GM15510 (cell line): ENCODE data around the gene TMEM213.

Experiments
- POLR2A ChIP-seq: IDR thresholded peaks from 3 replicates; pipeline ENCODE4 v1.6.1; 2011; ENCODE audit warnings: borderline replicate concordance; ENCODE audit not compliant: insufficient read length; ENCODE audit errors: extremely low read depth

Gene TMEM213

GRCh38 chr7:138872576-138872975, 74.8 kb downstream of the TMEM213 start:
- TF ChIP-seq POLR2A: no peak

GRCh38 chr7:138873220-138873892, 75.6 kb downstream of the TMEM213 start:
- no peak for TF ChIP-seq POLR2A

GRCh38 chr7:138875794-138876193, 78.0 kb downstream of the TMEM213 start:
- TF ChIP-seq POLR2A: no peak

GRCh38 chr7:138876326-138876725, 78.5 kb downstream of the TMEM213 start:
- TF ChIP-seq POLR2A: no peak

- TF ChIP-seq POLR2A: no peak
Measured at GRCh38 chr7:138878051-138878450, 80.3 kb downstream of the TMEM213 start.

GRCh38 chr7:138878856-138879255, 81.1 kb downstream of the TMEM213 start:
- no peak for TF ChIP-seq POLR2A

- TF ChIP-seq POLR2A: no peak
Measured at GRCh38 chr7:138879356-138879755, 81.6 kb downstream of the TMEM213 start.

GRCh38 chr7:138880881-138881578, 83.2 kb downstream of the TMEM213 start:
- TF ChIP-seq POLR2A: no peak

GRCh38 chr7:138881579-138882188, 83.9 kb downstream of the TMEM213 start:
- TF ChIP-seq POLR2A: no peak

GRCh38 chr7:138882249-138882648, 84.5 kb downstream of the TMEM213 start:
- no peak for TF ChIP-seq POLR2A

GRCh38 chr7:138885383-138886147, 87.8 kb downstream of the TMEM213 start:
- no peak for TF ChIP-seq POLR2A

GRCh38 chr7:138886501-138886917, 88.7 kb downstream of the TMEM213 start:
- TF ChIP-seq POLR2A: no peak

- TF ChIP-seq POLR2A: no peak
Measured at GRCh38 chr7:138887085-138887710, 89.4 kb downstream of the TMEM213 start.
